Right ventricle myocardium inferior (tissue), 1 donor: ENCODE data around the gene AFAP1. TPM values are rescaled to one million over a fixed set of nuclear protein-coding genes. Genes with fewer than 3 reads are reported as not detected.

Experiments
- ATAC-seq: fragments of 200-7000 bp; cut with Tn5 transposase; one replicate; pipeline ENCODE4 v1.9.1; 2020; ENCODE audit warnings: mild to moderate bottlenecking, moderate library complexity
- DNase-seq: peaks from one replicate; pipeline ENCODE4 v3.0.0; 2021; ENCODE audit errors: missing footprints
- intact Hi-C: fragments of 100-400 bp; cut with DNase I; formaldehyde crosslinking; loops from one replicate; pipeline ENCODE4 v1.11.0; 2022
- total RNA-seq: library from RNA; stranded (reverse); fragmentation: NEBNext Ultra II Directional; extraction: Animal tissue kit (Norgen Biotek cat#: 25700); gene quantifications from one replicate; pipeline ENCODE4 v1.2.1, GENCODE V29; 2021
- donor health status: DM: no; HTN: yes; CAD: no; lungs with severe emphysema.

The AFAP1 gene
- total RNA-seq, 1 donor from 2014 or later: 8.0 TPM

DNA sequence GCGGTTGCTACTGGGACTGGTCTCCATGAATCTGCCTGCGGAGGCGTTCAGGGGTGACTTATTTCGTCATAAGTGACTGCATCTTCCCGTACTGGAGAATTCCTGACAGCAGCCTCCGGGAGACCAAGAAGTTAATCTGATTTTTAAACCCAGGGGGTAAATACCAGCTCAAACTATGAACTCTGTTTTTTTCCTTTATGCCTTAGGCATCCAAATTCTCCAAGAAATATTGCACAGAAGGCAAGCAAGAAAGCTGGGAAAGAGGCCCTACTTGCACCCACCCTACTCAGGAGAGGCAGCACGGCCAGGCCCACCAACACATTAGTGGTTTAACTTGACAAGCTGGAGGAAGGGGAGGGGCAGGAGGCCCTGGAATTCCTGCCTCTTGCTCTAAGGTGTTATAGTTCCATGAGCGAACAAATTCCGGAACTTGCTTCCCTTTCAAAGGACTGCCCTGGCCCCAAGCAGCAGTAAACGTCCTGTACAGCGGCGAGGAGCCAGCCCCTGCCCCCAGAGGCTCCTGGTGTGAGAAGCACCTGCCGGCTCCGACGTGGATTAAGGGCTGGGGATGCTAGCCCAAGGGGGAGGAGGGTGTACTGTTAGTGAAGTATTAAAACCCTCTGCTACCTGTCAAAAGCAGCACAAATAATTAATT is 177.2 kb downstream of the AFAP1 start:
- ATAC-seq (no peak), DNase-seq (no peak)
- intact Hi-C loops: no loop called here

DNA sequence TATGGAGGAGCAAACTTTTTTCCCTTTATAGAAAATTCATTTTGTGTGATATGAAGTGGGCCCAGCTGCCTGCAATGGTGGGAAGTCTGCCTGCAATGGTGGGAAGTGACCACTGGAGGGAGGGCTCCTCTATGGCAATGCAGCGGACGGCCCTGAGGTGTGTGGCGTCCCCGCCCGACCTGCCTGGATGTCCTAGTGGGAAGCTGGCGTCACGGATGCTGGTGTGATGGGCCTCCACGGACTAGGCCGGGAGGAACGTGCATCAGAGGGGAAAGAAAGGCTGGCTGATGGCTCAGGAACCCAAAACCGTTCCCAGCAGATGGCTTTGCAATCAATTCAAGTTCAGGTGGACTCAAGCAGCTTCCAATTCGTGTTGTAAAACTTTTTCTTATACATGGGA is 177.9 kb downstream of the AFAP1 start:
- ATAC-seq (peak; percentile 94), DNase-seq (peak; percentile 88)
- intact Hi-C loops: loop anchor here (1.0 kb wide), 1 partner anchor 41 kb away; no protein-coding TSS in a partner anchor

DNA sequence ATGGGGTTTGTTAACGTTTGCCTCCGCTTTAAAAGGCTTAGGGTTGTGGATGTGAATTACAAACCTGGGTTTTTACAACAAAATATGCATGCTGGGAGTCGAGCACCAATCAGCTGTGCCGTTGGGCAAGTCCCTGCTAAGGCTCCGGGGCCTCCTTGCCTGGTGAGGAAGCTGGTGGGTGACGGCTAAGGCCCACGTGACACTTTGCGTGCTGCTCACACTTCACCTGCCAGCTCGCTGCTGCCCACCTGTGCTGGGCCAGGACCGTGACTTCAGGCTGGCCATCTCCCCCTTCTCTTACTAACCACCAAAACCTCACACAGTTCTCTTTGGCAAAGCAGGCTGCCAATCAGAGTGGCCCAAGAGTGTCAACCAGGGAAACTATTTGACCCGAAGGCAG is 178.3 kb downstream of the AFAP1 start:
- intact Hi-C loops: loop anchor here (1.0 kb wide), 1 partner anchor 41 kb away; no protein-coding TSS in a partner anchor
- no peak for ATAC-seq
- no peak for DNase-seq

DNA sequence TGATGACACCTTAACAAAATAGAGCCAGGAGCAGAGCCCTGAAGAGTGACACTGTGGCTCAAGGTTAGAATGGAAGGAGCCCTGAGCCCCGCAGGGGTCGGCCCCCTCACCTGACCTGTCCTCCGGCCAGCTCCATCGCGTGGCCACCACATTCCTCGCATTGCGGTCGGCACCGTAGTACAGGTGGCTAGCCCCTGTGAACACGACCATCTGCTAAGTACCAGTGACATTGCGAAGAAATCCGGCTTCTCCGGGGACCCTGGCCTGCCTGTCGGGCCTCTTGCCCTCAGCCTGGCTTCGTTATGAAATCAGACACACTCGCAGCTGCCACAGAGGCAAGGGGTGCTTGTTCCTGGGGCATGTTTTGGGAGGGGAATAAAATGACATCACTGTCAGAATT is 179.0 kb downstream of the AFAP1 start:
- intact Hi-C loops: loop anchor here (1.0 kb wide), 1 partner anchor 42 kb away; no protein-coding TSS in a partner anchor
- no peak for ATAC-seq
- DNase-seq: no peak

DNA sequence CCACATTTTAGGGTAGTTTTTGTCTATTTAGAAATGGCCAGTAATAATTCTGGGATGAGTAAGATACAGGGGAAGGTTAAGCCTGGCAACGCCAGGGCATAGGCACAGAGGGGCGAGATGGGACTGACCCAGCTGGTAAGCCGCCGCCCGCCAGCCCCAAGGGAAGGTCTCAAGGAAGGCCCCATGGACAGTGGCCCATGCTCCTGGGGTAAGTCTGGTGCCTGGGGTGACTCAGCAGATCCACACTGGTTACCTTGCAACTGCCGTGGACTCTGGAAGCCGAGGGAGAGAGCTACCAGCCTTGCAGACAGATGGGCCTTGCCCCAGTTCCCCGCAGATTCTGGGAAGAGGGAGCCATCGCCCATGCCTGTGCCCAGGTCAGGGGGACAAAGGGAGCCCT is 179.4 kb downstream of the AFAP1 start:
- DNase-seq: no peak
- ATAC-seq: no peak
- intact Hi-C loops: no loop called here

DNA sequence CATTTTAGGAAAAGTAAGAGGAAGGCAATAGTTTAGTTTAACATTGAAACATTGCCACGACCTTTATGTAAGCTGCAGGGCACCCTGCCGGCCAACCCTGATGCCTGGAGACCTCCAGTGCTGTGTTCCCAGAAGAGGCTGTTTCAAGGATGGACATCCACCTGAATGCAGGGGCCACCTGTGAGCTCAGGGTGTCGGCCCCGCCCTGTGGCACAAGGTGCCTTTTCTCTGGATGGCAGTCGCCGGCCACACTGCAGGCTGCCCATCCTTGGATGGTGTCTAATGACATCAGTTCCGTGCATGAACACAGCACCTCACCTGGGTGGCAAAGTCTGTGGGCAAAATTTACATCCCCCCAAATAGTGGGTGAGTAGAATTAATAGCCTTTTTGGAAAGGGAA is 180.0 kb downstream of the AFAP1 start:
- DNase-seq: no peak
- ATAC-seq: no peak
- intact Hi-C loops: no loop called here

DNA sequence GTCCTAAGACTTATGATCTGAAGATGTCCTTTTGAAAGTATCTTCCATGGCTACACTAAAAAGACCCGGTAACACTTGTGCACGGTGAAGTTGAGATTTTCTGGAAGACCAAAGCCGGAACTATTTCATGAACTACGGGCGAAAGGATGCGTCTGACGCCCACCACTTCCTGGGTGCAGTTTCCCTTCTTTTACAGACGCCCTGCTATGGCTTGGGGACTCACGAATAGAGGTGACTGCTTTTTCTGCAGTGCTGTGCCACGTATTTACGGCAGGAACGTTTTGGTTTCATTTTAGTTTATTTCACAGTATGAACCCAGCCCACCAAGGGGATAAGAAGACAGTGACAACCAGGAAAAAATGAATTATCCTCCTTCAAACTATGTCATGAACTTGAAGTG is 180.4 kb downstream of the AFAP1 start:
- no peak for DNase-seq
- intact Hi-C loops: no loop called here

DNA sequence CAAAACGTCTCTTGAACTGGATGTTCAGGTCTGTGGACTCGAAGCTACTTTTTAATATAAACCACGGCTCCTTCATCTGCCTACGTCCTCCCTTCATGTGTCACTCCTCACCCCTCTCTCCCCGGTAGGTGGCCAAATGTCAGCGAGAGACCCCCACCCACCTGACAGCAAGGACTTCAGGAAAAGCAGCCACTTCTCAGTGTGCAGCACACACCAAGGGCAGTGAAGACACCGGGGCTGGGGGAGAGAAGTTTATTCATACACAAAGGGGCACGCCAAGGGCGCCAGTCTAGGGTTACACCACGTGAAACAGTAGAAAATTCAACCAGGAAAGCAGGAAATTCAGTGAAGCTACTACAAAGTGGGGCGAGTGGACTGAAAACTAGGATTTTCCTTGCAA is 181.2 kb downstream of the AFAP1 start:
- ATAC-seq (no peak), DNase-seq (no peak)
- intact Hi-C loops: no loop called here

More for the DNA sequence above, 180.4 kb downstream of the AFAP1 start:
- no peak for ATAC-seq

DNA sequence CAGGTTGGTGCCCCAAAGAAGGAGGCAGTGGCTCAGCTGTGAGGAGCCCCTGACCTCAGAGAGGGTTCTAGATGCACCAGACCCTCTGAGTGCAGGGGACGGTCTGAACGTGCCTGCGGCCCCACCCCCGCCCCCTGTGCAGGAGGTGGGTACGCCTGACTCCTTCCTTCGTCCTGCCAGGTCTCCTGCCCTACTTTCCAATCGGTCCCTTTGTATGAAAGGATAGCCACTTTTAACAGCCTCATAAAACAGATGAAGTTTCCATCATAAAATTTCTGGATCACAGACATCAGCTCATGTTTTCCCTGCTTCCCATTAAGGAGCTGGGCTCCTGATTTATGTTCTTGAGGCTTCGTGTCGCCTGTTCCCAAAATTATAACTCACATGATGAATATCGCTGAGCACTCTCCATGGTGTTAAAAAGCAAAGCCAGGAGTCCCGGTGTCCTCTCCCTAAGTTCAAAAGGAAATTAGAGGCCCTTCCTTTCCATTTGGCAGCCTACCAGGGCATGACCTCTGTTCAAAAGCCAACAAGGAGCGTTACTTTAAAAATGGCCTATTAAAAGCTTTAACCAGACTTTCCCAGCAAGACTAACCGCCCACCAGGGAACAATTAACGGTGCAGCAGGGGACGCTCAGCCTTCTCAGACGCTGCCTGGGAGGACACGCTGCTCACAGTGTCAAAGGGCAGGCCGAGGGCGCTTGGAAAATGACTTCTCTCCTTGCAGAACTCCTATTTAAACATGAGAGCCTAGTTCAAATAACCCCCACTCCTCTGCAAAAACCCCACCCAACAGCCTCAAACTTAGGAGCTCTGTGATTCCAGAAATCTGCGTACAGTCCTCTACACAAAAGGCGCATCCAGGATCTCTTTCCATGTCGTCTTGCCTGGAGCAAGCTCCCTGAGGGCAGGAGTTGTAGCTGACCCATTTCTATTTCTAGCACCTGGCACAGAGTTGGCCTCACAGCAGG is 181.9 kb downstream of the AFAP1 start:
- intact Hi-C loops: no loop called here
- ATAC-seq (no peak), DNase-seq (no peak)

DNA sequence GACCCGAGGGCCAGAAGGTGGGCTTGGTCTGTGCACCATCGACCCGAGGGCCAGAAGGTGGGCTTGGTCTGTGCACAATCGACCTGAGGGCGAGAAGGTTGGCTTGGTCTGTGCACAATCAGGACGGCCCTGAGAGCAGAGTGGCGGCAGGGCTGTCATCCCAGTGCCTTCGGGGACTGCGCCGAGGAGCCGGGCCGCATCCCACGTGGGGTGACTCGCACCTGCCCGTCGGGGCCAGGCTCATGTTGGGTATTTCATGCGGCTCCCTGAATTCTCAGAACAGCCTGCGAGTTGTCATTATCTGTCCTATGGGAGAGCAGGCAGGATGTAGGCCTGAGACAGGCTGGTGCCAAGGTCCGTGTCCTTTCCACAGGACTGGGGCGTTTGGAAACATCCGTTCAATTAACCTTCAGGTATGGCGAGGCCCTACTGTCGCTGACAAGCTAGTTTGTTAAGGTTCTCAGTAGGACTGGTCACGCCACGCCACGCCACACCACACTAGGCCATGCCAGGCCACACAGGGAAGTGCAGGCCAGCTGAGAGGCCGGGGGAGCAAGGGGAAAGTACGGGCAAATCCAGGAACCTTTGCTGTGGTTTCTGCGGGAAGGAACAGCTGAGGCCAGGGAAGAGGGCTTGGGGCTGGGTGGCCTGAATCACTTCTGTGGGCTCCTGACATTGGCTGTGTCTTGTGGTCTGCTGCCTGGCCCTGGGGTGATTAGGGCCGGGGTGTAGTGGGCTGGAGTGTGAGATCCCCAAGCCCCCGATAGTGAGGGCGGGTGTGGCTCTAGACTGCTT is 182.9 kb downstream of the AFAP1 start:
- no peak for ATAC-seq
- no peak for DNase-seq
- intact Hi-C loops: no loop called here

DNA sequence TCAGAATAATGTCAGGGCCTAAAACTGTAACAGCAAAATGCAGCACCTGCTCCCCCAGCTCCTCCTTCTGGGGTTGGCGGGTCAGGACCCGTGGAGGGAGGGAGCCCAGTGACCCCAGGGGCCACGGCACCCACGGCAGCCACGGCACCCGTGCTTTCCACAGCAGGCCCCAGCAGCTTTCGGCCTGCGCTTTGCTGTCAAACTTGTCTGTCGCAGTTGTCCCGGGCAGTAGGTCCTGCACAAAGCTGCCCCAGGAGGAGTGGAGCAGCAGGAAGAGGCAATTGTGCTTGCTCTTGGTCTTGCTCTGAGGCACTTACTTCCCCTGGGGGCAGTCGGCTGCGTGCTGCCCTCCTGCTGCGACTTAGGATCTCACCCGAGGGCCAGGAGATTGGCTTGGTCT is 183.6 kb downstream of the AFAP1 start:
- ATAC-seq (no peak), DNase-seq (no peak)
- intact Hi-C loops: no loop called here

DNA sequence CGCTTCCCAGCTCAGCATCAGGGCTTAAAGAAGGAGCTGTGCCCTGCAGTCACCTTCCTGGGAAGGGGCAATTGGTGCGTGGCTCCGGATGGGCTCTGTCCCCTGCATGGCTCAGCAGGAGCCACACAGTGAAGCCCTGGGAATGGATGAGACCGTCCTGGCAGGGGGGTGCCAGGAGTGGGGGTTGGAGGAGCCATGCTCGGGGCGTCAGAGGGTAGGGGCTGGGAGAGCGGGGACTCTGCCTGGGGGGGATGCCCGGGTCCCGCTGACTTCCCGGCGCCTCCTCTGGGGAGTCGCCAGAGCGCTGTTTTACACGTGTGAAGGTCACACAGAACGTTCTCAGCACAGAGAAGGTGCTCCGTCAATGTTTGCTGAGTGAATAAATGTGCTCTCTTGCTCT is 184.1 kb downstream of the AFAP1 start:
- DNase-seq (no peak), ATAC-seq (no peak)
- intact Hi-C loops: no loop called here

DNA sequence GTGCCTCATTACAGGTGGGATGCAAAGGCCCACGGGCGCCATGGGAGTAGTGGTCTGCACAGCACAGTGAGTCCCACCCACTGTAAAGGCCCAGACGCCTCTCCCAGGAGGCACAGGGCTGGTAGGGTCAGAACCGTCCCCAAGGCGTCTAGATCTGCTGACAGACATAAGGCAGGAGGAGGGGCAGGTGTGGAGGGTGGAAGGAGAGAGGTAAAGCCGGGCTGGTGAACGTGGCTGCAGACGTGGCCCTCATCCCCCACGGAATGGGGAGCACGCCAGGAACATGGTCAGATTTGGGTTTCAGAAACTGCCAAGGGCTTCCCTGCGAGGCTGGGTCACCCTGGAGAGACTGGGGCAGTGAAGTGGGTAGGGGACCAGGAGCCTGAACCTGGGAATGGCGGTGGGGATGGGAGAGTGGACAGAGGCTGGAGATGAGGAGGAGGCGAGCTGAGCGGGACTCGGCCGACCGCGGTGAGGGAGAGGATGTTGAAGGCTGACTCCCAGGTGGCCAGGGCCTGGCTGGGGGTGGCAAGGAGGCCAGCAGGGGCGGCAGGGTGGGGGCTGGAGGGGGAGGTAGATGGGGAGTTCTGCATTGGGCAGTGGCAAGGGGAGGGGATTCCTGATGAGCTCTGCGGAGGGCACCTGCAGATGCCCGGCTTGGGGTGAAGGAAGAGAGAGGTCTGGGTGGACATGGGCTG is 184.9 kb downstream of the AFAP1 start:
- no peak for DNase-seq
- intact Hi-C loops: no loop called here
- ATAC-seq: no peak

DNA sequence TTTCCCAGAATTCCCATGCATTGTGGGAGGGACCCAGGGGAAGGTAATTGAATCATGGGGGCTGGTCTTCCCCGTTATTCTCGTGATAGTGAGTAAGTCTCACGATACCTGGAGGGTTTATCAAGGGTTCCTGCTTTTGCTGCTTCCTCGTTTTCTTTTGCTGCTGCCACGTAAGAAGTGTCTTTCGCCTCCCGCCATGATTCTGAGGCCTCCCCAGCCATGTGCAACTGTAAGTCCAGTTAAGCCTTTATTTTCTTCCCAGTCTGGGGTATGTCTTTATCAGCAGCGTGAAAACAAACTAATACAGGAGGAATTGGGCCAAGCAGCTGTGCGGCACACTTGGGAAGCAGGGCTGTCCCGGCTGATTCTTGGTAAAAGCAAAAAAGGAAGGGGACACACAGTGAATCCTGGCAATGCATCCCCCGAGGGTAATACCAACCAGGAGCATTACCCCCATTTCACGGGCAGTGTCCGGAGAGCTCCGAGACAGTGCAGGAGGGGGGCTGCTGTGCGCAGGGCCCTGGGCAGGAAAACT is 185.7 kb downstream of the AFAP1 start:
- DNase-seq: no peak
- intact Hi-C loops: no loop called here
- ATAC-seq: no peak

DNA sequence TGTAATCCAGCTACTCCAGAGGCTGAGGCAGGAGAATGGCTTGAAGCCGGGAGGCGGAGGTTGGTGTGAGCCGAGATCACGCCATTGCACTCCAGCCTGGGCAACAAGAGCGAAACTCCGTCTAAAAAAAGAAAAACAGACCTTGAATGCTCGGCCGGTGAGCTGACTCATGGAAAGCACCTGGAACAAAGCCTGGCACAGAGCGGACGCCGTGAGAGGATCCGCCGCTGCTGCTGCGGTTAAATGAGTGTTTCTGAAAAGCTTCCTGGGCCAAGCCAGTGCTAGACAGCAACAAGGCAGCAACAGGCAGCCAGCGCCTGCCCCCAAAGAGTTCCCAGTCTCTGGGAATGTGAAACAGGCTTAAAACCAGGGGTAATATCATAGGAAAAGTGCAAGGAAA is 186.4 kb downstream of the AFAP1 start:
- ATAC-seq (no peak), DNase-seq (no peak)
- intact Hi-C loops: no loop called here

DNA sequence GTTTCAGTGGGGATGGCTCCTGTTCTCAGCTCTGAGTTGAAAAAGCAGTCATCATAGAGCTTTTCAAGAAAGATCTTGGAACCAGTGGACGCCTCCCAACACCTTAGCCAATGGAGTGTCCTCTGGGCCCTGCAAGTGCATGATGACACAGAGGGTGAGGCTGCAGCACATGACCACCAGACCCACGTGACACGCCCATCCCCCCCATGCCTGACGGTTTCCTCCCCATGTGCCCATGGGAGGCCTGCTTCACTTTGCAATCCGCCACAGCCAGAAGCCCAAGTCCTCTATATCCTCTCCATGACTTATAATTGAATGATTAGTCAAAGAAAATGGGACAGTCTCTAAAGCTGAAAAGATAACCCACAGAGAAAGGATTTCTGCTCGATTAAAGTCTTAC is 187.0 kb downstream of the AFAP1 start:
- intact Hi-C loops: no loop called here
- DNase-seq (no peak), ATAC-seq (no peak)

DNA sequence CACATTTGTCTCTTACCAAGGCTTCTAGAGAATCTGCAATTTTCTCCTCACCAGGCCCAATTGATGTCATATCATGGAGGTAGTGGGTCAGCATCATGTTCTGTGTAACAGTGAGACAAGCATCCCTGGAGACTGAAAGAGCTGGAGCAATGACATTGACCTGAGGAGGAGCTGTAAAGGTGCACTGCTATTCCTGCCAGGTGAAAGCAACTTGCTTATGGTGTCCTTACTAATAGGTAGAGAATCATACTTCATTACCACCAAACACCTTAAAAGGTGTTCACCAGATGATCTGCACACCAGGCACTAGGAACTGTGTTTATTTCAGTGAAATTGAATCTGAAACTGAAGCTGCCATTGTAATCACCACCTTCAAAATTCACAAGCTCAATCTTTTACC is 188.7 kb downstream of the AFAP1 start:
- intact Hi-C loops: no loop called here
- DNase-seq: no peak
- no peak for ATAC-seq

DNA sequence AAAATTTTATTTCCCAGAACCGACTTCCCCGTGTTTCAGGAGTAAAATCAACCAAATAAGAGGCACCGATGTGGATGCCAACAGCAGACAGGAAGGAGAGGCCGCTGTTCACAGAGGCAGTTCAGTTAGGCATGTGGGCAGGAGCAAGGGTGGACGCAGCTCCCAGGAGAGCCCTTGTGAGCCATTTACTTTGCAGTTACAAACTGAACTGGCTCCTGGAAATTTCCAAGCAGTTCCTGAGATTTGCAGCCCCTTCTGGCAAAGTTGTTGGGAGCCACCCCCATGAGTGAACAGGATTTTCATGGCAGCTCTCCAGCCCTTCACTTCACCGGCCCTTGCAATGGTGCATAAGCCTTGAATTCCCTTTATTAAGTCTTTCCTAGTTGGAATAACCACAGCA is 189.1 kb downstream of the AFAP1 start:
- no peak for ATAC-seq
- intact Hi-C loops: no loop called here
- DNase-seq: no peak

DNA sequence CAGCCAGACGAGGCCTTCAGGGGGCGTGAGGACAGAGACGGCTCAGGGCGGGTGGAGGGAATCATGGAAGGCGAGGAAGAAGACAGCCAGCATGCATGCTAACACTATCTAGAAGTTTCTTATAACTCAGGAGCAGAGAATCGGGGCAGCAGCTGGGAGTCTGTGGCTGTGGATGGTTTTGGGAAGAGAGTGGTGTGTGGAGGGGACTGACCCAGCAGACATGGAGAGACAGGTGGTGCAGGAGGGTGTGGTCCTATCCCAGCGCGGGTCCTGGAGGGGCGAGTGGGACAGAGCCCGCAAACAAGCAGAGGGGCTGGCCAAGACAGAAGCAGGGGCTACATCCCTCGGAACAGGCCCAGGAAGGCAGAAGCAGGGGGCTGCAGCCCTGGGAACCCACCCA is 192.1 kb downstream of the AFAP1 start:
- ATAC-seq (no peak), DNase-seq (no peak)
- intact Hi-C loops: no loop called here
